GM12878 (cell line): ENCODE data around the gene ATP4A. TPM values are rescaled to one million over a fixed set of nuclear protein-coding genes. Genes with fewer than 3 reads are reported as not detected.

ENCODE experiments used
- ATAC-seq: fragments of 200-7000 bp; cut with Tn5 transposase; 3 replicates; pipeline ENCODE4 v1.9.1; 2020; ENCODE audit warnings: mild to moderate bottlenecking, moderate library complexity
- BruUV-seq: library from RNA; stranded (reverse); fragments of 400-500 nt; replicated peaks from 2 replicates; lab custom pipeline; 2021; lab: Mats Ljungman, UMichigan
- CTCF ChIA-PET: fragments of 300-600 bp; sonication (Branson Sonifier 250); formaldehyde crosslinking; extraction: SDS; loops from one replicate; lab custom pipeline; 2021; ENCODE audit warnings: inconsistent platforms; lab: Yijun Ruan, JAX
- POLR2A ChIA-PET: fragments of 350-600 bp; formaldehyde crosslinking; extraction: SDS; loops from one replicate; lab custom pipeline; 2021; ENCODE audit warnings: inconsistent platforms; lab: Charles Lee
- RAD21 ChIA-PET: fragments of 300-600 bp; sonication (Branson Sonifier 250); formaldehyde crosslinking; loops from one replicate; lab custom pipeline; 2023; ENCODE audit warnings: antibody characterized with exemption; ENCODE audit not compliant: unreplicated experiment; lab: Charles Lee
- SMC1A ChIA-PET: fragments of 300-600 bp; sonication (Branson Sonifier 250); formaldehyde crosslinking; loops from one replicate; lab custom pipeline; 2023; ENCODE audit not compliant: unreplicated experiment, uncharacterized antibody; lab: Charles Lee
- DNase-seq: peaks from one replicate; pipeline ENCODE4 v3.0.0-alpha.2; 2011; ENCODE audit warnings: low read depth, low spot score
- FAIRE-seq: peaks from 3 replicates; lab custom pipeline; 2011; peaks lifted over from hg19 to GRCh38; lab: Jason Lieb, UNC
- H2AFZ ChIP-seq: 2 replicates; pipeline ENCODE4 v1.6.0; 2011; ENCODE audit warnings: low read depth, low read length, control low read depth; ENCODE audit not compliant: control insufficient read depth
- H3K27ac ChIP-seq: 2 replicates; pipeline ENCODE4 v1.5.1; 2011; ENCODE audit warnings: control low read depth; ENCODE audit not compliant: control insufficient read depth, insufficient read depth
- H3K27me3 ChIP-seq, 2 experiments: replicated peaks in 1 of 2; 2 replicates each; pipeline versions ENCODE4 v1.6.0 to v1.6.1; 2011; ENCODE audit warnings: low read length in 1 of 2; ENCODE audit not compliant: control insufficient read depth in 2 of 2, insufficient read depth in 2 of 2
- H3K36me3 ChIP-seq, 2 experiments: 2 replicates each; pipeline ENCODE4 v1.5.1; 2011; ENCODE audit warnings: low read length in 1 of 2; ENCODE audit not compliant: control insufficient read depth in 2 of 2, insufficient read depth in 2 of 2
- H3K4me1 ChIP-seq: 2 replicates; pipeline ENCODE4 v1.6.1; 2011; ENCODE audit warnings: mild to moderate bottlenecking, low read length, moderate library complexity, mixed read lengths; ENCODE audit not compliant: control insufficient read depth, insufficient read depth
- H3K4me2 ChIP-seq: 2 replicates; pipeline ENCODE4 v1.6.0; 2011; ENCODE audit warnings: control low read depth; ENCODE audit not compliant: control insufficient read depth, insufficient read depth
- H3K4me3 ChIP-seq: fragments of 200-600 bp; sonication (generic); 2 replicates; pipeline ENCODE4 v1.5.1; 2016
- H3K79me2 ChIP-seq: 2 replicates; pipeline ENCODE4 v1.6.0; 2011; ENCODE audit warnings: low read length; ENCODE audit not compliant: control insufficient read depth, insufficient read depth
- H3K9ac ChIP-seq: 2 replicates; pipeline ENCODE4 v1.8.0; 2011; ENCODE audit warnings: low read length, control low read depth, mixed read lengths; ENCODE audit not compliant: control insufficient read depth, insufficient read depth
- H3K9me3 ChIP-seq: replicated peaks from 3 replicates; pipeline ENCODE4 v1.5.1; 2011; ENCODE audit warnings: mild to moderate bottlenecking, low read length; ENCODE audit not compliant: control insufficient read depth, insufficient read depth
- H4K20me1 ChIP-seq: 2 replicates; pipeline ENCODE4 v1.6.0; 2011; ENCODE audit not compliant: control insufficient read depth, insufficient read depth
- BACH1 ChIP-seq: fragments of 450-650 bp; IDR thresholded peaks from 2 replicates; pipeline ENCODE4 v1.6.1; 2017; ENCODE audit warnings: mild to moderate bottlenecking, borderline replicate concordance
- HSF1 ChIP-seq: fragments of 150-350 bp; IDR thresholded peaks from 2 replicates; pipeline ENCODE4 v1.6.1; 2014; ENCODE audit warnings: mild to moderate bottlenecking, low read depth, low read length
- KDM1A ChIP-seq: fragments of 200-600 bp; sonication (generic); IDR thresholded peaks from 2 replicates; pipeline ENCODE4 v1.6.1; 2016; ENCODE audit warnings: borderline replicate concordance
- MXI1 ChIP-seq: fragments of 150-350 bp; IDR thresholded peaks from 2 replicates; pipeline ENCODE4 v1.6.1; 2011; ENCODE audit warnings: low read depth, mild to moderate bottlenecking, inconsistent platforms, low read length, improper control_type of control experiment
- PAX8 ChIP-seq: fragments of 450-650 bp; IDR thresholded peaks from 2 replicates; pipeline ENCODE4 v1.6.1; 2017; ENCODE audit warnings: mild to moderate bottlenecking, moderate library complexity
- SUPT20H ChIP-seq: IDR thresholded peaks from 2 replicates; pipeline ENCODE4 v1.6.1; 2011; ENCODE audit warnings: low read depth, mild to moderate bottlenecking, low read length, moderate library complexity, borderline replicate concordance; ENCODE audit not compliant: control insufficient read depth
- SUZ12 ChIP-seq: fragments of 200-600 bp; sonication (generic); IDR thresholded peaks from one replicate; pipeline ENCODE4 v1.6.1; 2018; ENCODE audit warnings: antibody characterized with exemption, mild to moderate bottlenecking; ENCODE audit not compliant: unreplicated experiment
- WGBS: methylation state at CpG from one replicate; pipeline ENCODE4 v1.1.6; 2016; ENCODE audit warnings: low lambda C conversion rate; ENCODE audit not compliant: insufficient replicate concordance, insufficient coverage; ENCODE audit errors: missing lambda C conversion rate; 5-methylcytosine and 5-hydroxymethylcytosine counted together
- in situ Hi-C: fragments of 300-500 bp; cut with MboI; formaldehyde crosslinking; loops from 9 replicates; pipeline ENCODE4 v1.14.3; 2018; ENCODE audit warnings: mixed read lengths
- intact Hi-C: fragments of 100-400 bp; cut with micrococcal nuclease; formaldehyde crosslinking; loops from one replicate; pipeline ENCODE4 v1.14.2; 2022; ENCODE audit not compliant: unreplicated experiment
- polyA plus RNA-seq, 11 experiments: library from polyadenylated mRNA; depleted of rRNA in 4 of 11; unstranded in 6 of 11; stranded (reverse) in 5 of 11; fragments of >200 nt; fragmentation: Nextera tagmentation in 4 of 11; fragmentation: Illumina TruSeq in 1 of 11; extraction: Ambion mirVana in 4 of 11; extraction: Trizol in 1 of 11; gene quantifications; 1 replicate in 1 of 11; 2 replicates in 10 of 11; pipeline versions ENCODE4 v1.2.1 to v1.2.3, GENCODE V29; 2011 to 2016; ENCODE audit warnings: inconsistent platforms in 2 of 11, missing spikeins in 2 of 11, low read depth in 1 of 11
- total RNA-seq, 4 experiments: library from RNA; depleted of rRNA in 3 of 4; stranded (reverse); fragments of >200 nt in 3 of 4; fragmentation: Illumina TruSeq in 1 of 4; extraction: Trizol in 1 of 4; gene quantifications; 2 replicates each; pipeline versions ENCODE4 v1.2.1 to v1.2.3, GENCODE V29; 2013 to 2021

ATP4A gene
- total and polyA plus RNA-seq, 10 of the 15 experiments (the other 5 are each of a cell fraction or from before 2014, with no cell fraction given), result 0.03 to 1.5 (median 0.11) TPM; not detected in 3

DNA sequence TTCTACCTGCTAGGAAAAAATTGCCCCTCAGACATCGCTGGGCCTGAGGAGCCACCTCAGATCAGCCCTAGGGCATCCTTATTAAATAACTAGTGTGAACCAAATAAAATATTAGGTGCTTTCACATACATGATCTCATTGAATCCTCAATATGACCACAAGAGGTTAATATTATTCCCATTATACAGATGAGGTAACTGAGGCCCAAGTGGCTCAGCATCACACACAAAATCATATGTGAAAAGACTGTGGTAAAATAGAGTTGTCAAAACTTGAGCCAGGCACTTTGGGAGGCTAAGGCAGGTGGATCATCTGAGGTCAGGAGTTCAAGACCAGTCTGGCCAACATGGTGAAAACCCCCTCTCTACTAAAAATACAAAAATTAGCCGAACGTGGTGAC lies 47.1 kb downstream of the ATP4A start:
- no peaks in the 10 kb centered on the region for H3K79me2 ChIP-seq
- TF ChIP-seq BACH1, result no peak
- TF ChIP-seq PAX8, result no peak
- no peak for TF ChIP-seq HSF1
- no peak for TF ChIP-seq KDM1A
- TF ChIP-seq MXI1, result no peak
- TF ChIP-seq SUPT20H, result no peak
- TF ChIP-seq SUZ12, result no peak
- TF ChIP-seq, all 136 proteins: peak for 0
- ChIA-PET POLR2A (interaction anchor here (0.6 kb wide), 1 partner anchor 404 kb away, joined by 3 read pairs; no protein-coding TSS in a partner anchor), SMC1A (interaction anchor here (2.1 to 2.6 kb wide), 2 partner anchors 32 to 71 kb away, joined by 4 to 8 read pairs; no protein-coding TSS in a partner anchor), CTCF (interaction anchor here (2.2 to 3.6 kb wide), 2 partner anchors 11 to 31 kb away, joined by 12 to 19 read pairs; no protein-coding TSS in a partner anchor), RAD21 (no interaction called here)
- no peaks in the 10 kb centered on the region for H3K36me3 ChIP-seq
- intact Hi-C loops, result no loop called here
- no peak overlapping the region for H3K9ac ChIP-seq
- no peaks in the 10 kb centered on the region for H4K20me1 ChIP-seq
- H3K27me3 ChIP-seq, result no peaks in the 10 kb centered on the region
- no peak for ATAC-seq
- BruUV-seq, result no TSS peak
- no peaks in the 10 kb centered on the region for H3K4me1 ChIP-seq
- H2AFZ ChIP-seq, result no peak overlapping the region
- H3K4me2 ChIP-seq, result no peak overlapping the region
- 31% methylated on average over 3 of the region's 3 CpGs for WGBS
- H3K9me3 ChIP-seq, result no peaks in the 10 kb centered on the region
- H3K4me3 ChIP-seq, result no peak overlapping the region
- no peak overlapping the region for H3K27ac ChIP-seq
- DNase-seq, result no peak
- FAIRE-seq, result no peak
- in situ Hi-C loops, result no loop called here
